HUES64 (cell line): ENCODE data around the gene URB2.
"Not testable (repeated sequence)": the region's sequence is repeated elsewhere in the genome, so short reads cannot be mapped to it uniquely, and the experiment has no call there.

Experiments
- H3K27ac ChIP-seq: 2 replicates; pipeline ENCODE4 v1.7.0; 2013; ENCODE audit warnings: low read depth, low read length, inconsistent platforms
- H3K27me3 ChIP-seq: 2 replicates; pipeline ENCODE4 v1.6.1; 2013; ENCODE audit warnings: mild to moderate bottlenecking, low read length; ENCODE audit not compliant: insufficient read depth
- H3K36me3 ChIP-seq: 2 replicates; pipeline ENCODE4 v1.6.1; 2013; ENCODE audit warnings: mild to moderate bottlenecking, low read length; ENCODE audit not compliant: insufficient read depth
- H3K4me1 ChIP-seq: 2 replicates; pipeline ENCODE4 v1.6.1; 2013; ENCODE audit warnings: mild to moderate bottlenecking, low read length, moderate library complexity; ENCODE audit not compliant: insufficient read depth
- H3K4me3 ChIP-seq: 2 replicates; pipeline ENCODE4 v1.5.1; 2013; ENCODE audit warnings: mild to moderate bottlenecking, low read length, moderate library complexity
- H3K9ac ChIP-seq: 2 replicates; pipeline ENCODE4 v1.6.1; 2013; ENCODE audit warnings: mild to moderate bottlenecking, low read depth, low read length
- H3K9me3 ChIP-seq: 2 replicates; pipeline ENCODE4 v1.6.1; 2013; ENCODE audit warnings: low read depth, low read length; ENCODE audit not compliant: insufficient read depth
- WGBS: fragments of 150-250, 120-280 bp; methylation state at CpG from one replicate; pipeline ENCODE4 v1.1.7; 2013; ENCODE audit warnings: missing lambda C conversion rate; 5-methylcytosine and 5-hydroxymethylcytosine counted together

URB2 gene

DNA sequence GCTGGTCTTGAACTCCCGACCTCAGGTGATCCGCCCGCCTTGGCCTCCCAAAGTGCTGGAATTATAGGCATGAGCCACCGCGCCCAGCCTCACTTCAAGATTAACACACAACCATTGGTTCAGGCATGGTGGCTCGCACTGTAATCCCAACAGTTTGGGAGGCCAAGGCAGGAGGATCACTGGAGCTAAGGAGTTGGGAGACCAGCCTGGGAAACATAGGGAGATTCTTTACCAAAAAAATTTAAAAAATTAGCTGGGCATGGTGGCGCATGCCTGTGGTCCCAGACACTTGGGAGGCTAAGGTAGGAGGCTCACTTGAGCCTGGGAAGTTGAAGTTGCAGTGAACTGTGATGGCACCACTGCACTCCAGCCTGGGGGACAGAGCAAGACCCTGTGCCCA, 30.2 kb upstream of the URB2 start:
- WGBS: 93% methylated on average over 7 of the region's 7 CpGs

DNA sequence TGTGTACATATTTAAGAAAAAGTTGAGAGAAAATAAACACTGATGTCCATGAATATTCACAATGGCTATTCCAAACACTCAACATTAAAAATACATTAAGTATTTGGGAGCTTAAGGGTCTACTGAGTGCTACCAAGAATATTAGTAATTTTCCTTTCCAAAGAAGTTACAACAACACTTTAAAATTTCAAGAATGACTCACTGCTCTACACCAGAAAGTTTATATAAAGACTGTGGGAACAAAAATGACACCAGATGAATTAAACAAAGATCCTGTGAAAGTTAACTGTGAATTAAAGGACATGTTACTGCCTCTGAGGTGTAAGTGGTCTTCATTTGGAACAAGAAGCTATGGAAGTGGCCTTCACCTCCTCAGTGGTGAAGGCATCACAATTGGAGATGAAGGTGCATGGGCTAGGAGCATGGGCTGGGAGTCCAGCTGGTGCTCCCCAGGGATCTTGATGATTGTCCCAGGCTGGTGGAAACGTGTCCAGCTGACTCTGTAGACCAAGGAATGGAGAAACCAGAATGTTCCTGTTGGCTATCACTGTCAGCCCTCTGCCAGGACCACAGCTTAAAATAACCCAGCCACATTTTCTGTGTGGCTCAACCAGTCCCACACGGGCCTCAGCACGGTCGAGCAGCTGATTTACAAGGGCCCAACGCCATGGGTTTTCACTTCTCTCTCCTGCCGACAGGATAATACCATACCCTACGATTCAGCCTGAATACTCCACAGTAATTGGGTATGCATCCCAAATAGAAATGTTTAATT, 28.9 kb upstream of the URB2 start:
- Histone ChIP-seq H3K27ac (no peak overlapping the region), H3K9ac (no peak overlapping the region), H3K36me3 (peaks cover 58% of the 10 kb centered on the region), H3K4me1 (peaks cover 4% of the 10 kb centered on the region; the same call in 1 of the 2 replicates), H3K9me3 (no peaks in the 10 kb centered on the region), H3K27me3 (no peaks in the 10 kb centered on the region), H3K4me3 (no peak overlapping the region)
- whole genome bisulfite sequencing: 95% methylated on average over 6 of the region's 7 CpGs

More for the DNA sequence above, 30.2 kb upstream of the URB2 start:
- H3K9ac ChIP-seq, H3K27ac ChIP-seq, H3K4me1 ChIP-seq, H3K4me3 ChIP-seq, H3K27me3 ChIP-seq, H3K9me3 ChIP-seq: not testable (repeated sequence)
- H3K36me3 ChIP-seq: peaks cover 45% of the 10 kb centered on the region

DNA sequence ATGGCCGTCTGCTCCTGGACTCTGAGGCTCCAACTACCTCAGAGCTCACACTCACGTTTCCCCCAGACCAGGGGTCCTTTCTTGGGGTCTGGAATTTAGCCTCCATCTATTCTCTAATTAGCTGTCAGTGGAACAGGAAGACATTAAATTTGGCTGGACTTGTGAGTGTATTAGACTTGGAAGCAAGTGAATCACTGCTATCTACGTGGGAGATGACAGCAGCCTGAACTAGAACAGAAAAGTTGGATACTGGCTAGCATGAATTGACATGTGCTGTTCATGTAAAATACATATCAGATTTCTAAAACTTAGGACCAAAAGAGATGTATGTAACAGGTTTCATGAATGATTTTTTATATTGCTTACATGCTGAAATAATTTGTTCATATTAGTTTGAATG, 28.2 kb upstream of the URB2 start:
- Histone ChIP-seq H3K36me3 (peaks cover 65% of the 10 kb centered on the region), H3K27me3 (no peaks in the 10 kb centered on the region), H3K27ac (no peak overlapping the region), H3K9me3 (no peaks in the 10 kb centered on the region), H3K9ac (no peak overlapping the region), H3K4me3 (no peak overlapping the region), H3K4me1 (peaks cover 4% of the 10 kb centered on the region; the same call in 1 of the 2 replicates)
- 91% methylated on average over 3 of the region's 3 CpGs for WGBS

DNA sequence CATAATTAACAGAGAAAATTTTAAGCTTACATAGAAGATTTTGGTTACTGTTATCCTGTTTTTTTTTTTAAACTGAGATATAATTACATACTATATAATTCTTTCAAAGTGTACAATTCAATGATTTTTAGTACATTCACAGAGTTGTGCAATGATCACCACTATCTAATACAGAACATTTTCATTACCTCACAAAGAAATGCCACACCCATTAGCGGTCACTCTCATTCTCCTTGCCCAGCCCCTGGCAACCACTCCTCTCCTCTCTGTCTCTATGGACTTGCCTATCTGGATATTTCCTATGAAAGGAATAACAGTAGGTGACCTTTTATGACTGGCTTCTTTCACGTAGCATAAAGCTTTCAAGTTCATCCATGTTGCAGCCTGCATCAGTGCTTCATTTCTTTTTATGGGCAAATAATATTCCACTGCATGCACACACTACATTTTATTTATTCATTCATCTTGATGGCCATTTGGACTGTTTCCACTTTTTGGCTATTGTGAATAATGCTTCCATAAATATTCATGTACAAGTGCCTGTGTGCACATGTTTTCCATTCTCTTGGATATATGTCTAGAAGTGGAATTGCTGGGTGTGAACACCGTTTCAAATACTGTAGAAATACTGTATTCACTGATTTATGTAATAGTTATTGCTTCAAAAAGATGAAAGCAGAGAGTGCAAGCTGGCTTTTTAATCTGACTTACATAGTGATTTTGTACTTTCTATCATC, 26.7 kb upstream of the URB2 start:
- Histone ChIP-seq H3K27ac (no peak overlapping the region), H3K9me3 (no peaks in the 10 kb centered on the region), H3K36me3 (peaks cover 66% of the 10 kb centered on the region), H3K27me3 (no peaks in the 10 kb centered on the region), H3K4me1 (peaks cover 4% of the 10 kb centered on the region; the same call in 1 of the 2 replicates), H3K4me3 (no peak overlapping the region), H3K9ac (no peak overlapping the region)
- WGBS: 91% methylated on average over 3 of the region's 3 CpGs

DNA sequence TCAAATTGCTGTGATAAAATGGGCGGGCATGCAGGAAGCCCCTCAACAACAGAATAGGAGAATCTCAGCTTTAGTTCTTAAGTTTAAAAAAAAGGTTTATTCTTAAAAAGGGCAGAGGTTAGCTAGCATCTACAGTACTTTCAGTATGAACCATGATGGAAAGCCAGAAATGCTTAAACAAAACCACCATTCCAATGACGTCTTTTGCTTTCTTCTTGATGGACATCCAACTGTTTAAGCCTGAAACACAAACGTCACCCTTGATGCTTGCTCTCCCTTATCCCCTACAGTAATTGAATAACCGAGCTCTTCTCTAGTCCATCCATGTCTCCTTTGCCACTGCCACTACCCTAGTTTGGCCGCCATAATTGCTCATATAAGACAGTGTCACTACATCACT, 25.8 kb upstream of the URB2 start:
- H3K36me3 ChIP-seq: peaks cover 67% of the 10 kb centered on the region

DNA sequence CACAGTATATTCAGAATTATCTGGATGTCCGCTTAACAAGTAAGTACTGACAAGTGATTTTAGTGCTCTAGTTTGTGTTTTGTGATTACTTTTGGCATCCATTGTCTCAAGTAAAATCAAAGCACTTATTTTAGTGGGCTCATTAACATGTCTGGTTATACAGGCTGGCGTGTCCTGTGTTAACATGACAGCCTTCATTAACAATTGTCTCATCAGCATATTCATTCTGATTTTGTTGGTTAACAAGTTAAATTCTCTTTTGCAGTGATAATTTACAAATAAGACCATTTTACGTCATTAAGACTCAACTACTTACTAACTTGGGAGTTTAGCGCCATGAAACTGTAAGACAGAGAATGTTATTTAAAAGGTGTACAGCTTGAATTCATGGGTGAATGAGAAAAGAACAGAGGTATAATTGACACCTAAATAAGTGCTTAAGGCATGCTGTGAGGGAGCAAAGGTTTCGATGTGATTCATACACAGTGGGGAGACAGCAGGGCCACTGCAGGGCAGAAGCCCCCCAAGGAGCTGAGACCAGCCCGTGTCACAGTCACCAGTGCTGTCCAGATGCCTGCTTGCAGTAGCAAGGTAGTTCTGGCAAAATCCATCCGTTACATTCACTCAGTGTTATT, 22.6 kb upstream of the URB2 start:
- Histone ChIP-seq H3K9ac (no peak overlapping the region), H3K4me1 (peaks cover 4% of the 10 kb centered on the region; the same call in 1 of the 2 replicates), H3K27me3 (no peaks in the 10 kb centered on the region), H3K27ac (no peak overlapping the region), H3K4me3 (no peak overlapping the region), H3K36me3 (peaks cover 89% of the 10 kb centered on the region), H3K9me3 (no peaks in the 10 kb centered on the region)
- WGBS: 94% methylated on average over 5 of the region's 7 CpGs

More for the DNA sequence above, 25.8 kb upstream of the URB2 start:
- no peak overlapping the region for H3K27ac ChIP-seq
- H3K27me3 ChIP-seq: no peaks in the 10 kb centered on the region
- 88% methylated on average over 5 of the region's 5 CpGs for WGBS
- no peak overlapping the region for H3K4me3 ChIP-seq
- H3K9me3 ChIP-seq: no peaks in the 10 kb centered on the region
- H3K4me1 ChIP-seq: peaks cover 4% of the 10 kb centered on the region; the same call in 1 of the 2 replicates
- no peak overlapping the region for H3K9ac ChIP-seq

DNA sequence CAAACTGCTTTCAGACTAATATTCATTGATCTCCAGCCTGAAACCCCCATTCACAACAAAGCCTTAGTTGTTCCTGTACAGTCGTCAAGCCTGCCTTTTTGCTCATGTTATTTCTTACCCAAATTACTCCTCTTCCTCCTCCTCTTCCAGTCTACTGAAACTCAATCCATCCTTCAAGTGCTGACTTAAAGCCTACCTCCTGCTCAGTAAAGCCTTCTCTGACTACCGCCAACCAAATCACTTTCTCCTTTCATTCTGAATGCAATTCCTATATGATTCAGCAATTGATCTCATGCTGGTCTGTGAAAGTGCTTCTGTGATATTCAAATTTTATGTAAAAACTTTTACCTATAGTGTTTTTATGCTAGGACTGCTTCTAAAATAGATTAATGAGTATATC, 18.7 kb upstream of the URB2 start:
- WGBS: 75% methylated on average over 2 of the region's 2 CpGs
- Histone ChIP-seq H3K36me3 (peaks cover 95% of the 10 kb centered on the region), H3K4me3 (no peak overlapping the region)

DNA sequence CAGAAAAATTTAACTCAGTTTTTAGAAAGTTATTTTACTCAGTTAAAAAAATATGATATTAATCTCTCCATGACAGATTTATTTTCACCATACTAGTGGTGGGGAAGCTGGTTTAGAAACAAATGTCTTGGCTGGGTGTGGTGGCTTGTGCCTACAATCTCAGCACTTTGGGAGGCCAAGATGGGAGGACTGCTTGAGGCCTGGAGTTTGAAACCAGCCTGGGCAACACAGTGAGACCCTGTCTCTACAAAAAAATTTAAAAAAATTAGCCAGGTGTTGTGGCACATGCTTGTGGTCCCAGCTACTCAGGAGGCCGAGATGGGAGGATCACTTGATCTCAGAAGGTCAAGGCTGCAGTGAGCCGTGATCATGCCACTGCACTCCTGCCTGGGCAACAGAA, 17.5 kb upstream of the URB2 start:
- no peaks in the 10 kb centered on the region for H3K9me3 ChIP-seq
- WGBS: 95% methylated on average over 2 of the region's 2 CpGs
- no peaks in the 10 kb centered on the region for H3K4me1 ChIP-seq
- H3K27me3 ChIP-seq: no peaks in the 10 kb centered on the region
- peaks cover 95% of the 10 kb centered on the region for H3K36me3 ChIP-seq
- no peak overlapping the region for H3K4me3 ChIP-seq
- H3K9ac ChIP-seq: no peak overlapping the region
- no peak overlapping the region for H3K27ac ChIP-seq

More for the DNA sequence above, 18.7 kb upstream of the URB2 start:
- Histone ChIP-seq H3K4me1 (no peaks in the 10 kb centered on the region), H3K27me3 (no peaks in the 10 kb centered on the region), H3K27ac (no peak overlapping the region), H3K9me3 (no peaks in the 10 kb centered on the region), H3K9ac (no peak overlapping the region)

DNA sequence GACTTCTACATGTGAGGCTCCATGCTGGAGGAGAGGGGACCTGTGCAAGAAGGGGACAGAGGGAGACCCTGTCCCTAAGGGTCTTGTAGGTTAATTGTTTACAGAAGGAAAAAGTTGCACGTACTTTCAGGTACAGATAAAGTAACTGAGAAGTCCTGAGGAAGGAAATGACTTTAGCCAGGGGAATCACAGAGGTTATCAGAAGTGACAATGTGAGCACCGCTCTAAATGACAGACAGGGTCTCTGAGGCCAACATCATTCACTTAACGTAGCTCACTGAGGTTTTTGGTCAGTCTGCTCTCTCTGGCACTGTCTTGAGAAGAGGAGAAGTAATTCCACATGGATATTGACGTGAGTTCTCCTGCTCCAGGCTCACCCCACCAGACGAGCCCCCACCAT, 12.1 kb upstream of the URB2 start:
- WGBS: 94% methylated on average over 5 of the region's 5 CpGs
- Histone ChIP-seq H3K9ac (no peak overlapping the region), H3K27me3 (no peaks in the 10 kb centered on the region), H3K27ac (no peak overlapping the region), H3K36me3 (peaks cover 55% of the 10 kb centered on the region), H3K4me1 (no peaks in the 10 kb centered on the region), H3K4me3 (no peak overlapping the region), H3K9me3 (no peaks in the 10 kb centered on the region)

DNA sequence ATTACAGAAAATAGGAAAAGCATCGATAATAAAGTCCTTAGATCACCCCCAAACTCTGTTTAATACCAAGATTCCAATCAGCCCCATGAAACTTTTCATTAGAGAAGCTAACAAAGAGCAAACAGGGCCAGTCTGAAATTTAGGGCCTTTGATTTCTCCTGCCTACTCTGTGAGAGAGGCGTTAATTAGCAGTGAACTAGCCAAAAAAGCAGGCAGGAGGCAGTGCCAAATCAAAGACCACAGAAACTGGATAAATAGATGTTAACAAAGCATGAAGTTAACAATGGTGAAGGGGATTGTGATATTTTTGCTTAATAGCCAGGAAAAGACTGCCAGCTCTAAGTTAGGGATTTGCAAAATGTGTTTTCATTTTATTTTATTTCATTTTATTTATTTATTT, 11.3 kb upstream of the URB2 start:
- WGBS: 93% methylated on average over 2 of the region's 2 CpGs
- Histone ChIP-seq H3K9ac (no peak overlapping the region), H3K36me3 (peaks cover 47% of the 10 kb centered on the region), H3K9me3 (no peaks in the 10 kb centered on the region), H3K27ac (no peak overlapping the region), H3K4me3 (no peak overlapping the region), H3K4me1 (0 out of 2 replicates have a peak, but pooled peaks cover 3% of the 10 kb centered on the region), H3K27me3 (no peaks in the 10 kb centered on the region)
